Right atrium auricular region (tissue), 2 donors: ENCODE data around the gene SFT2D2. TPM values are rescaled to one million over a fixed set of nuclear protein-coding genes. Genes with fewer than 3 reads are reported as not detected.

Experiments
- DNase-seq: peaks from one replicate; pipeline ENCODE4 v3.0.0-alpha.2; 2019; ENCODE audit warnings: low spot score
- H3K27ac ChIP-seq, 2 donors: fragments of 200-600 bp; sonication (generic); 1 replicate in 1 of 2; 2 replicates in 1 of 2; pipeline ENCODE4 v1.5.1; 2016 to 2019
- H3K27me3 ChIP-seq, 2 donors: fragments of 200-600 bp; sonication (generic); one replicate each; pipeline versions ENCODE4 v1.5.1 to v1.6.0; 2017 to 2019
- H3K36me3 ChIP-seq: fragments of 200-600 bp; sonication (generic); one replicate; pipeline ENCODE4 v1.5.1; 2016
- H3K4me1 ChIP-seq, 2 donors: fragments of 200-600 bp; sonication (generic); one replicate each; pipeline versions ENCODE4 v1.5.1 to v1.6.0; 2017 to 2019
- H3K4me3 ChIP-seq, 2 donors: fragments of 200-600 bp; sonication (generic); 1 replicate in 1 of 2; 2 replicates in 1 of 2; pipeline ENCODE4 v1.5.1; 2017 to 2019; ENCODE audit warnings: mild to moderate bottlenecking in 1 of 2, moderate library complexity in 1 of 2
- H3K9me3 ChIP-seq, 2 donors: fragments of 200-600 bp; sonication (generic); one replicate each; pipeline ENCODE4 v1.5.1; 2019
- CTCF ChIP-seq, 2 donors: fragments of 200-600 bp; sonication (generic); IDR thresholded peaks; one replicate each; pipeline ENCODE4 v1.5.1; 2019; ENCODE audit warnings: antibody characterized with exemption in 2 of 2
- total RNA-seq, 2 donors: library from RNA; depleted of rRNA; stranded (reverse); fragments of >200 nt; gene quantifications; one replicate each; pipeline ENCODE4 v1.1.0, GENCODE V29; 2016

Gene SFT2D2
- total RNA-seq, 2 donors from 2014 or later: 12.5 to 23.7 TPM

DNA sequence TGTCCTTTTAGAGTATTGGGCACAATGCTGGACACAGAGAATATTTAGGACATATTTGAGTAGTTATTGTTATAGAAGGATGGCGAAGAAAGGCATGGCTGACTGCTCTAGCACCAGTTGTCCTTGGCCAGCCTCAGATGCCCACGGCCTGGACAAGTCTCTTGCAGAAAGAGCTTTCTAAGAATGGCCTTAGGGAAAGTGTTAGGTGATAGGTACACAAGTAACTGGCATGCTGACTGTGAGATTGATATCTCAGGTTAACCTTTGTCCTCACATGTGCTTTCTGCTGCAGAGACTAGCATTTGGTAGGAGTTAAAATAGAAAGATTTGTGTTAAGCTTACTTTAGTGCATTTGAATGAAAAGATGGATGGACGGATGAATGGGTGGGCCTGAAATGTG lies 10.1 kb downstream of the SFT2D2 start:
- H3K27me3 ChIP-seq: no peaks in the 10 kb centered on the region
- H3K9me3 ChIP-seq: no peaks in the 10 kb centered on the region
- peaks cover 0 to 7% of the 10 kb centered on the region in 2 donors for H3K4me1 ChIP-seq
- no peak for DNase-seq
- no peak for TF ChIP-seq CTCF (IDR thresholded peaks at IDR 0.05)
- no peak overlapping the region for H3K27ac ChIP-seq
- no peak overlapping the region for H3K4me3 ChIP-seq
- H3K36me3 ChIP-seq: peaks cover 43% of the 10 kb centered on the region

DNA sequence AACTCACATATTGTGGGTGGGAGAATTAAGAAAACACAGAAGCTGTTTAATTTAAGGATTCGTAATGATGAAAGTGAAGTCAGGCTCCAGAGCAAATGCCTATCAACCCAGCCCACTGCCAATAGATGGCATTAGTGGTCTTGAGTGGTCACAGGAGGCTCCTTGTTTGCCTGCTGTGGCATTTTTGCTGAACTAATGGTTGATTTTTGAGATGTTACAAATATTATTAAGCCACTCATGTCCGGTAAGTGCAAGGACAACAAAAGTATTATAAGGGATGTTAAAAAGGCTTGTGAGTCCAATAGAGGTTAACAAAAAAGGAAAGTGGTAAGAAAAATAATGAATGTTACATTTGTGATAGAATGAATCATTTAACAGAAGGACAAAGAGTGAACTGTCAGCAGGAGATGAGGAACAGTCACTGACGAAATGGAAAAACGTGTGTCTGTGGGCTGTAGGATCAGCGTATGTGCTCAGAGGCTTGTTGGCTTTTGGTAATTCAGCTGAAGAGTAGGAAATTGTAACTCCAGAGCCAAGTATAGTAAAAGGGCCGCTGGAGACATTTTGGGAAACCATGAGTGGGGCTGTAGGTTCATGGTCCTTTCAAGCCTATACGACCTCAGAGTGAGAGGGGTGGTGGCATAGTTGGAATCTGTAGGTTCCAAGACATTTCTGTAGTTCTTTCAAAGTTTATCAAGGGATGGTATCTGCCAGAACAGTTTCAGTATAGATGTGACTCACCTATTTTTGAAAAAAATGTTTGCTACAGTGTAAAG lies 11.2 kb downstream of the SFT2D2 start:
- DNase-seq: no peak
- H3K36me3 ChIP-seq: peaks cover 39% of the 10 kb centered on the region
- no peaks in the 10 kb centered on the region for H3K9me3 ChIP-seq
- H3K27ac ChIP-seq: no peak overlapping the region
- peaks cover 0 to 7% of the 10 kb centered on the region in 2 donors for H3K4me1 ChIP-seq
- H3K27me3 ChIP-seq: no peaks in the 10 kb centered on the region
- no peak for TF ChIP-seq CTCF (IDR thresholded peaks at IDR 0.05)
- no peak overlapping the region for H3K4me3 ChIP-seq

GRCh38 chr1:168243198-168243597 lies 17.4 kb downstream of the SFT2D2 start:
- peak overlapping the region; percentile 57 to 60 for H3K27ac ChIP-seq
- TF ChIP-seq CTCF (IDR thresholded peaks at IDR 0.05): no peak
- DNase-seq: no peak
- H3K36me3 ChIP-seq: peaks cover 44% of the 10 kb centered on the region
- peaks cover 0 to 19% of the 10 kb centered on the region in 2 donors for H3K4me1 ChIP-seq
- H3K9me3 ChIP-seq: no peaks in the 10 kb centered on the region
- H3K27me3 ChIP-seq: no peaks in the 10 kb centered on the region
- H3K4me3 ChIP-seq: no peak overlapping the region

- DNase-seq: no peak
- H3K27ac ChIP-seq: peak overlapping the region; percentile 57 to 60
- H3K4me1 ChIP-seq: peaks cover 0 to 19% of the 10 kb centered on the region in 2 donors
- peaks cover 39% of the 10 kb centered on the region for H3K36me3 ChIP-seq
- no peaks in the 10 kb centered on the region for H3K27me3 ChIP-seq
- H3K4me3 ChIP-seq: no peak overlapping the region
- no peaks in the 10 kb centered on the region for H3K9me3 ChIP-seq
- no peak for TF ChIP-seq CTCF (IDR thresholded peaks at IDR 0.05)
Measured at GRCh38 chr1:168243636-168244212, 17.9 kb downstream of the SFT2D2 start.

DNA sequence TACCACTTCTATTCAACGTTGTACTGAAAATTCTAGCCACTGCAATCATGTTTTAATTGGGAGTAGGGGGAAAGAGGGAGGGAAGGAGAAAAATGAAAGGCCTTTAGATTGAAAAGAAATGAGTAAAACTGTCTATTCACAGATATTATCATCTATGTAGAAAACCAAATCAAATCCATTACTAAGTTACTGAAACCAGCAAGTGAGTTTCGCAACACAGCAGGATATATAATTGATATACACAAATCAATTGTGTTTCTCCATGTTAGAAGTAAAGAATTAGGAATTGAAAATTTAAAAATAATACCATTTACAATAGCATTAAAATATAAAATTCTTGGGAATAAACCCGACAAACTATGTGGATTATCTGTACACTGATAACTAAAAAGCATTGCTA lies 19.2 kb downstream of the SFT2D2 start:
- Histone ChIP-seq H3K9me3 (no peaks in the 10 kb centered on the region), H3K27me3 (no peaks in the 10 kb centered on the region), H3K36me3 (peaks cover 37% of the 10 kb centered on the region), H3K27ac (no peak overlapping the region), H3K4me3 (no peak overlapping the region), H3K4me1 (peaks cover 0 to 25% of the 10 kb centered on the region in 2 donors)
- DNase-seq: no peak
- no peak for TF ChIP-seq CTCF (IDR thresholded peaks at IDR 0.05)
